CD4-positive, alpha-beta T cell treated with Interleukin-1 beta for 1 hour (primary cell): Measurements from ENCODE around the gene DDX19B.
"Not testable (repeated sequence)": the region's sequence is repeated elsewhere in the genome, so short reads cannot be mapped to it uniquely, and the experiment has no call there.

ENCODE experiments used
- DNase-seq, 2 donors: peaks; one replicate each; pipeline ENCODE4 v3.0.0-alpha.2; 2020 to 2022

Gene DDX19B

DNA sequence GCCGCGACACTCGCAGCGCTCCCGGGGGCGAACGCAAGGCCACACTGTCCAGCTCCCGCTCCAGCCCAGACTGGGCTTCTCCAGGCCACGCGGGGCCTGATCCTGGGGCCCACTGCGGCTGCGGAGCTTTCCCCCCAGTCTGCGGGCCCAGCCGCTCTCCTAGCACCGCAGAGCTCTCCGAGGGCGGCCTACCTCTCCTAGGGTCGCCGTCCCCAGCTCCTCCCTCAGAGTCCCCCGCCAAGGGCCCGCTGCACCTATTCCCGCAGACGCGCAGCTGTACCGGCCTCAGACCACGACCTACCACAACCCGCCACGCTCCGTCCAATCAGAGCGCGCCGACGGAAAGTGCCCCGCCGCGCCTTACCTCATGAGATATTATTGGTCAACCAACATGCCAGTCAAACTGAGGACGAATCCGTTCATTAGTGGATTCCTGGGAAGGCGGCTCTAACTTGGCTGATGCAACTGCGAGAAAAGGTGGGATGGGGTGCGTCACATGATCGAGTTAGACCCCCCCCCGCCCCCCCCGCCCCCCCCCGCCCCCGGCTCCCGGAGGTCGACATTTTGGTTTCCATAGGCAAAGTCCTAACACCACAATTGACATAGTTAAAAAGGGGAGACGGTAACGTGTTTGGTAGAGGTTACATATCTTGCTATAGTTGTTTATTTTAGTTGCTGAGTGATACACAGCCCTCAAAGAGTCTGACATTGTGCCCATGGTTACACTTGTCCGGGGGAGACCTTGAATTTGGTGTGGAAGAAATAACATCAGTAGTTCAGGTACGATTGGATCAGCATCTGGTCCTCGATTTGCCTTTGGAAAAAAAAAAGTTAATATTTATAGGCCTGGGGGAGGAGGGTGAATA lies 9.5 kb upstream of the DDX19B start, which contains the start of gene AARS1:
Gene AARS1 (minus strand): TSS at position 278 of the 866 bp plus-strand sequence. CDS start 6,743 bp downstream, outside the sequence.
- peak; percentile 97 to 99 for DNase-seq

GRCh38 chr16:70290949-70291519 lies 8.0 kb upstream of the DDX19B start:
- no peak for DNase-seq

DNA sequence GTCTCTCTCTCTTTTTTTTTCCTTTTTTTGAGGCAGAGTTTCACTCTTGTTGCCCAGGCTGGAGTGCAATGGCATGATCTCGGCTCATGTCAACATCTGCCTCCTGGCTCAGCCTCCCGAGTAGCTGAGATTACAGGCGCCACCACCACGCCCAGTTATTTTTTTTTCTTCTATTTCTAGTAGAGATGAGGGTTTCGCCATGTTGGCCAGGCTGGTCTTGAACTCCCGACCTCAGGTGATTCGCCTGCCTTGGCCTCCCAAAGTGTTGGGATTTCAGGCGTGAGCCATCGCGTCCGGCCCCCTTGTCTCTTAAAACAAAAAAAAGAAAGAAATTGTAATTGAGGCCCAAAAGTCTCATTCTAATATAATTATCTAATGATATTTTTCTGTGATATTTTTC lies 6.8 kb upstream of the DDX19B start:
- DNase-seq, result not testable (repeated sequence)

- DNase-seq, result no peak
Measured at GRCh38 chr16:70294385-70295025, 4.5 kb upstream of the DDX19B start.

DNA sequence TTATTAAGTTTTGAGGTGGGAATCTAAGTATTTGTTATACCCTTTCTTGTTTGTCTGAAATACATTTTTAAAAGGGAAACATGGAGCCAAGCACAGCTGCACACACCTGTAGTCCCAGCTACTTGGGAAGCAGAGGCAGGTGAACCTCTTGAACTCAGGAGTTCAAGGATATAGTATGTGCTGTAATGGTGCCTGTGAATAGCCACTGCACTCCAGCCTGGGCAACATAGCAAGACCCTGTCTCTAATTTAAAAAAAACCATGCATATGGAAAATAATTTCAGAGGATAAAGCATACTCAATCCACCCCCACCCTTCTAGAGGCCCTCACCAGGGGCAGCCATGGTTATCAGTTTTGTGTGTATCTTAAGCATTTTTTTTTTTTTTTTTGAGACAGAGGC lies 3.4 kb upstream of the DDX19B start:
- DNase-seq, result no peak

DNA sequence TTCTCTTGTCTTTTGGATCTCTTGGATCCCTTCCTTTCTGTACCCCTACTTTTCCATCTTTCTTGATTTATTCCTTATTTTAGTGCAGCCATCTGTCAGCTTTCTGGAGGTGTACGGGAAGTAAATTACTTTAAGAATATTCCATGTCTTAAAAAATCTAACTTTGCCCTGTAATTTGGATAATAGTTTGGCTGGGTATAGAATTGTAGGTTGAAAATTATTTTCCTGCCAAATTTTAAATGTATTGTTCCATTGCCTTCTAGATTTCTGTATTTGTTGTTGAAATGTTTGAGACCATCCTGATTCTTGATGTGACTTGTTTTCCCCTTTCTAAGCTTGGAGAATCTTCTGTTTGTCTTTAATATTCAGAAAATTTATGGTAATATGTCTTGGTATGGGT lies 2.1 kb downstream of the DDX19B start:
- DNase-seq, result no peak

- DNase-seq, result no peak
Measured at GRCh38 chr16:70302745-70303144, 3.8 kb downstream of the DDX19B start.

- no peak for DNase-seq
Measured at GRCh38 chr16:70304892-70305448, 6.0 kb downstream of the DDX19B start.

- no peak for DNase-seq
Measured at GRCh38 chr16:70306880-70307279, 7.9 kb downstream of the DDX19B start.

DNA sequence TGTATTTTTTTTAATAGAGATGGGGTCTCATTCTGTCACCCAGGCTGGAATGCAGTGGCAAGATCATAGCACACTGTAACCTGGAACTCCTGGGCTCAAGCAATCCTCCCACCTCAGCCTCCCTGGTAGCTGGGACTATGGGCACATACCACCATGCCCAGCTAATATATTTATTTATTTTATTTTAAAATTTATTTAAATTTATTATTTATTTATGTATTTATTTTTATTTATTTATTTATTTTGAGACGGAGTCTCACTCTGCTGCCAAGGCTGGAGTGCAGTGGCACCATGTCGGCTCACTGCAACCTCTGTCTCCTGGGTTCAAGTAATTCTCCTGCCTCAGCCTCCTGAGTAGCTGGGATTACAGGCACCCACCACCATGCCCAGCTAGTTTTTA lies 8.7 kb downstream of the DDX19B start:
- DNase-seq, result not testable (repeated sequence)

DNA sequence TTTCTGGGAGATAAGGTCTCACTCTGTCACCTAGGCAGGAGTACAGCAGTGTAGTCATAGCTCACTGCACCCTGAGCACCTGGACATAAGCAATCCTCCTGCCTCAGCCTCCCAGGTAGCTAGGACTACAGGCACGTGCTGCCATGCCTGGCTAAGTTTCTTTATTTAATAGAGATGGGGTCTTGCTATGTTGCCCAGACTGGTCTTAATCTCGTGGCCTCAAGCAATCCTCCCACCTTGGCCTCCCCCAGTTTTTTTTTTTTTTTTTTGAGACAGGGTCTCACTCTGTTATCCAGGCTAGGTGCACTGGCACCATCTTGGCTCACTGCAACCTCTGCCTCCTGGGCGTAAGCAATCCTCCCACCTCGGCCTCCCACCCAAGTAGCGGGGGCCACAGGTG lies 21.1 kb downstream of the DDX19B start:
- no peak for DNase-seq

- no peak for DNase-seq
Measured at GRCh38 chr16:70324998-70325747, 26.2 kb downstream of the DDX19B start.

DNA sequence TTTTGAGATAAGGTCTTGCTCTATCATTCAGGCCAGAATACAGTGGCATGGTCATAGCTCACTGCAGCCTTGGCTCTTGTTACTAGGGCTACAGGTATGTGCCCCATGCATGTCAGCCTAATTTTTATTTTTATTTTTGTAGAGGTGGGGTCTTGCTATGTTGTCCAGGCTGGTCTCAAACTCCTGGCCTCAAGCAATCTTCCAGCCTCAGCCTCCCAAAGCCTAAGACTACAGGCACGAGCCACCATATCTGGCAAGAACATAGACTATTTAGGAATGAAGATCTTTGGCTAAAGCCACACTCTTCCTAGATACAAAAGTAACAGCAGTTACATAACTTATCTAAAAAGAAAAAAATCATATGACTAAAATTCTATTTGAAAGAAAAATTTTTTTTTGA lies 32.1 kb downstream of the DDX19B start:
- DNase-seq, result no peak

DNA sequence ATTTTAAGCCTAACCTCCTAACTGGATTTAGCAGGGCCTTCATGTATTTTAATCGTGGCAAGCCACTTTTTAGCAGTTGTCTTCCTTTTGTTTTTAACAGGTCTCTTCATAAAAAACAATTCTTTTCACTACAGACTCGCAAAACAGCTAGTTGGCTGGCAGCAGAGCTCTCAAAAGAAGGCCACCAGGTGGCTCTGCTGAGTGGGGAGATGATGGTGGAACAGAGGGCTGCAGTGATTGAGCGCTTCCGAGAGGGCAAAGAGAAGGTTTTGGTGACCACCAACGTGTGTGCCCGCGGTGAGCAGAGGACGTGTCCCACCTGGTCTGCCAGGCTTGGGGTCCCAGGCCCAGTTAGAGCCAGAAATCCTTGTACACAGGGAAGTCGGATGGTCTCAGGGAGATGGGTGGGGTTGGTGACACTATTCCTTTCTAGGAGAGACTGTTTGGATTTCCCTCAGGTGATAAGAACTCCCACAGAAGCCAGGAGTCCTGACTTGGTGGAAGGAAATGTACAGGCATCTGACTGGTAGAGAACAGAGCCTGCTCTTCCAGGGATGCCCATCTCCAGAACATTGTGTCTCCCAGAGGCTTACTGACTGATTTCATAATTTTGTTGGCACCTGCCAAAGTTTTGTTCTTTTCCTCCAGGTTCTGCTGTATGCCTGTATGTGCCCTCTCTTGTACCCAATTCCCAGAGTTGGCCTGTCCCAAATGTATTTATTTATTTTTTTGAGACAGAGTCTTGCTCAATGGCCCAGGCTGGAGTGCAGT lies 32.8 kb downstream of the DDX19B start:
- peak; percentile 4 to 14 for DNase-seq

DNA sequence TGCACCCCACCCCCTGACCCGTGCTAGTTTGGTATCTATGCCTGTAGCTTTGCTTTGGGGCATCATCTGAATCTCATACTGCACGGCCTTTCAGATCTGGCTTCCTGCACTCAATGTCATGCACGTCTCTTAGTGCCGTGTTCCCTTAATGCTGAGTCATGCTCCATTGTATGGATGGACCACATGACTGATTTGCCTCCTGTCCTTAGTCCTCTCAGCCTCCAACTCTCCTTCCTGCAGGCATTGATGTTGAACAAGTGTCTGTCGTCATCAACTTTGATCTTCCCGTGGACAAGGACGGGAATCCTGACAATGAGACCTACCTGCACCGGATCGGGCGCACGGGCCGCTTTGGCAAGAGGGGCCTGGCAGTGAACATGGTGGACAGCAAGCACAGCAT lies 33.7 kb downstream of the DDX19B start:
- DNase-seq, result not testable (repeated sequence)

DNA sequence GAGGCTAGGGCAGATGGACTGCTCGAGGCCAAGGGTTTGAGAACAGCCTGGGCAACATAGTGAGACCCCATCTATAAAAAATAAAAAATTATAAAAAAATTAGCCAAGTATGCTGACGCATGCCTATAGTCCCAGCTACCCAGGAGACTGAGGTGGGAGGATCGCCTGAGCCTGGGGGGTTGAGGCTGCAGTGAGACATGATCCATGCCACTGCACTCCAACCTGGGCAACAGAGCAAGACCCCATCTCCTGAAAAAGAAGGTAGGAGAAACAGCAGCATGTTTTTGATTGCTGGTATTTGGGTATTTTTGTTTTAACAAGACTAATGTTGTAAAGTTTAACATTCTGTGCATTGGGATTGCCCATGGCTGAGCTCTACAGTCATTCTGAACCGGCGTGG lies 38.8 kb downstream of the DDX19B start:
- no peak for DNase-seq

- no peak for DNase-seq
Measured at GRCh38 chr16:70341600-70341999, 42.6 kb downstream of the DDX19B start.

- no peak for DNase-seq
Measured at GRCh38 chr16:70342016-70342415, 43.0 kb downstream of the DDX19B start.

DNA sequence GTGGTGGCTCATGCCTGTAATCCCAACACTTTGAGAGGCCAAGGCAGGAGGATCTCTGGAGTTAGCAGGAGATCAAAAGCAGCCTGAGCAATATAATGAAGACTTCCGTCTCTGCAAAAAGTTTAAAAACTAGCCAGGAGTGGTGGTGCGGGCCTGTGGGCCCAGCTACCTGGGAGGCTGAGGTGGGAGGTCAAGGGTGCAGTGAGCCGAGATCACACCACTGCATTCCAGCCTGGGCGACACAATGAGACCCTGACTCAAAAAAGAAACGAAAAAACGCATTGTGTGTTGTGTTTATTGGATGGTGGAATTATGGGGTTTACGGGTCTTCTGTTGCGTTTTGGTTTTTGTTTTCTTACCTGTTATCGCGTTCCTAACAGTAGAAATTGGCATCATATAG lies 46.9 kb downstream of the DDX19B start:
- DNase-seq, result no peak

DNA sequence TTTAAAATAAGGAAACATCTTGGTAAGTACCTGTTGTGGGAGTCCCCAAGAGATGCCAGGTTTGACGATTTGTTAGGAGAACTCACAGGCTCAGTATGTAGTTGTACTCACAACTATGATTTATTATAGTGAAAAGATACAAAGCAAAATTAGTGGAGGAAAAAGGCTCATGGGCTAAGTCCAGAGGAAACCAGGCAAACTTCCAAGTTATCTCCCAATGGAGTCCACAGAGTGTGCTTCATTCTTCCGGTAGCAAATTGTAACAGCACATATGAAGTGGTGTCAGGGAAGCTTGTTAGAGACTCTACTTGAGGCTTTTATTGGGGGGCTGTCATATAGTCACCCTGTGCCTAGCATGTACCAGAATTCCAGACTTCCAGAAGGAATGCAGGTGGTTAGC lies 50.0 kb downstream of the DDX19B start:
- no peak for DNase-seq

DNA sequence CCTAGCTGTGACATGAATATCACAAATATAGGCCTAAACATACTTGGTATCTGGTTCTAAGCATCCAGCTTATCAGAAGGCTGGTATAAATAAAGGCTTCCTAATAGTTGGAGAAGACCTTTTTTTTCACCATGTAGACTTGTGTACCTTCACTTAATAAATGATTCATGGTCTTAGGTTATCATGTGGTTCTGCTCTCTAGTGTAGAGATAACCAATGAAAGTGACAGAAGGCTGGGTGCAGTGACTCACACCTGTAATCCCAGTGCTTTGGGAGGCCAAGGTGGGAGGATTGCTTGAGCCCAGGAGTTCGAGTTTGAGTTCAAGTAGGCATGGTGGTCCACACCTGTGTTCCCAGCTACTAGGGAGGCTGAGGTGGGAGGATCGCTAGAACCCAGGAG lies 50.8 kb downstream of the DDX19B start:
- DNase-seq, result no peak

DNA sequence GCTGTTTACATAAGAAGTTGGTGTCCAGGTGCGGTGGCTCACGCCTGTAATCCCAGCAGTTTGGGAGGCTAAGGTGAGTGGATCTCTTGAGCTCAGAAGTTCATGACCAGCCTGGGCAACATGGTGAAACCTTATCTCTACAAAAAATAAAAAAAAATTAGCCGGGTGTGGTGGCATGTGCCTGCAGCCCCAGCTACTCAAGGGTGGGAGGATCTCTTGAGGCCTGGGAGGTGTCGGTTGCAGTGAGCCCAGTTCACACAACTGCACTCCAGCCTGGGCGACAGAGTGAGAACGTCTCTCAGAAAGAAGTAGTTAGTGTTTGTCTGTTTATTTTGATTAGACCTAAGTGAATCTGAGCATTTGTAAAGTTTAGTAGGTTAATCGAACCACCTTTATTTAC lies 60.6 kb downstream of the DDX19B start:
- DNase-seq, result no peak
